Measurements from ENCODE around the gene PCNX4.

Gene PCNX4

GRCh38 chr14:60106339-60106738 is 14.6 kb downstream of the PCNX4 start:
- DNase-seq, result no peak

GRCh38 chr14:60107477-60107876 is 15.8 kb downstream of the PCNX4 start:
- DNase-seq, result no peak

- DNase-seq, result no peak
These were observed 20.0 kb downstream of the PCNX4 start for GRCh38 chr14:60111732-60112131.

- DNase-seq, result no peak
These were observed 23.2 kb downstream of the PCNX4 start for GRCh38 chr14:60114881-60115280.

- DNase-seq, result no peak
These were observed 24.5 kb downstream of the PCNX4 start for GRCh38 chr14:60116181-60116580.

- DNase-seq, result no peak
These were observed 34.2 kb downstream of the PCNX4 start for GRCh38 chr14:60125918-60126317.

- DNase-seq, result no peak
These were observed 41.8 kb downstream of the PCNX4 start for GRCh38 chr14:60133487-60133886.

GRCh38 chr14:60134702-60135101 is 43.0 kb downstream of the PCNX4 start:
- no peak for DNase-seq

- peak; percentile 26 for DNase-seq
These were observed 60.0 kb downstream of the PCNX4 start for GRCh38 chr14:60151715-60152114.

GRCh38 chr14:60153991-60154390 is 62.3 kb downstream of the PCNX4 start:
- no peak for DNase-seq

GRCh38 chr14:60154671-60155070 is 62.9 kb downstream of the PCNX4 start:
- DNase-seq, result no peak

GRCh38 chr14:60160422-60160821 is 68.7 kb downstream of the PCNX4 start:
- DNase-seq, result no peak

- DNase-seq, result no peak
These were observed 69.7 kb downstream of the PCNX4 start for GRCh38 chr14:60161196-60162107.

GRCh38 chr14:60163693-60164092 is 72.0 kb downstream of the PCNX4 start:
- no peak for DNase-seq

GRCh38 chr14:60164404-60164711 is 72.6 kb downstream of the PCNX4 start:
- DNase-seq, result no peak

GRCh38 chr14:60164712-60165546 is 73.2 kb downstream of the PCNX4 start, which contains the start of gene DHRS7:
Gene DHRS7, minus strand, starts transcription at chr14:60165398. Its CDS starts 89 bp downstream, at chr14:60165309.
- DNase-seq, result peak; percentile 58

GRCh38 chr14:60165547-60165876 is 73.8 kb downstream of the PCNX4 start:
- no peak for DNase-seq

GRCh38 chr14:60166142-60166541 is 74.4 kb downstream of the PCNX4 start:
- no peak for DNase-seq

GRCh38 chr14:60169722-60170121 is 78.0 kb downstream of the PCNX4 start:
- DNase-seq, result no peak

- DNase-seq, result no peak
These were observed 79.2 kb downstream of the PCNX4 start for GRCh38 chr14:60170948-60171347.

GRCh38 chr14:60171690-60172089 is 80.0 kb downstream of the PCNX4 start:
- DNase-seq, result no peak

GRCh38 chr14:60174352-60175254 is 82.9 kb downstream of the PCNX4 start:
- no peak for DNase-seq

All from activated gamma-delta T cell (primary cell).